ENCODE results near the gene NME4.
A peak's percentile ranks its signal among the peaks of the same experiment; 100 is the strongest.

The NME4 gene

DNA sequence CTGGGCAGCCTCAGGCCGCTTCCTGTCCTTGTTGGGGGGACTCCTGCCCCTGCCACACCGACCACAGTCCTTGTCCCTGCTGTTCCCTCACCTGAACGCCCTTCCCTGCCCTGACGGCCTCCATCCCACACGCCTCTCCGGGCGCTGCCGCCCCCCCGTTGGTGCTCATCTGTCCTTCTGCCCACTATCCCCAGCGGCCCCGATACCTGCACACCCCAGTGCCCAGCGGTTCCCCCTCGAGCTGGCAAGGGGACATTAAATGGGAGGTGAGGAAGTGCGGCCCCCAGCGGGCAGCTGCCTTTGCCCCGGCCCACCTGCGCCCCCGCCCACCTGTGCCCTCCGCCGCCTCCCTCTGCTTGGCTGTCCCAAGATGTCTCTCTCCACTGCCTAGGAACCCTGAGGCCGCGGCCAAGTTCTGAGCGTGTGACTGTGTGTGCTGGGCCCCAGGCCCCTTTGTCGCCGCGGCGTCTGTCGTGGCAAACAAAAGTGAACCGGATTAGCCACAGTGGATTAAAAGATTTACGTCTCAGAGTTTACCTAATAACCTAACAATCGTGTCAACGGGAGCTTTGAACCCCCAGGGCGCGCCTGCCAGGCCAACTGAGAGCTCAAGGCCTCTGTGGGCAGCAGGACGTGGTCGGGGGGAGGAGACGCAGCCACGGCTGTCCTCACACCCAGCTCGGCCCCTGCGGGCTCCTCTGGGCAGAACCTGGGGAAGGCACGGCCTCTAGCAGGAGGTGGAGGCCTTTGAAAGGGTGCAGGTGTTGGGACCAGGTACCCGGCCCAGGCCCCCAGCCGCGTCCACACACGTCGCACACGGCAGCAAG, 36.9 kb upstream of the NME4 start (continued):
- TF ChIP-seq, protein P1, sequence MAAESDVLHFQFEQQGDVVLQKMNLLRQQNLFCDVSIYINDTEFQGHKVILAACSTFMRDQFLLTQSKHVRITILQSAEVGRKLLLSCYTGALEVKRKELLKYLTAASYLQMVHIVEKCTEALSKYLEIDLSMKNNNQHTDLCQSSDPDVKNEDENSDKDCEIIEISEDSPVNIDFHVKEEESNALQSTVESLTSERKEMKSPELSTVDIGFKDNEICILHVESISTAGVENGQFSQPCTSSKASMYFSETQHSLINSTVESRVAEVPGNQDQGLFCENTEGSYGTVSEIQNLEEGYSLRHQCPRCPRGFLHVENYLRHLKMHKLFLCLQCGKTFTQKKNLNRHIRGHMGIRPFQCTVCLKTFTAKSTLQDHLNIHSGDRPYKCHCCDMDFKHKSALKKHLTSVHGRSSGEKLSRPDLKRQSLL (tag by site-specific recombination; IDR thresholded peaks at IDR 0.05): no peak

DNA sequence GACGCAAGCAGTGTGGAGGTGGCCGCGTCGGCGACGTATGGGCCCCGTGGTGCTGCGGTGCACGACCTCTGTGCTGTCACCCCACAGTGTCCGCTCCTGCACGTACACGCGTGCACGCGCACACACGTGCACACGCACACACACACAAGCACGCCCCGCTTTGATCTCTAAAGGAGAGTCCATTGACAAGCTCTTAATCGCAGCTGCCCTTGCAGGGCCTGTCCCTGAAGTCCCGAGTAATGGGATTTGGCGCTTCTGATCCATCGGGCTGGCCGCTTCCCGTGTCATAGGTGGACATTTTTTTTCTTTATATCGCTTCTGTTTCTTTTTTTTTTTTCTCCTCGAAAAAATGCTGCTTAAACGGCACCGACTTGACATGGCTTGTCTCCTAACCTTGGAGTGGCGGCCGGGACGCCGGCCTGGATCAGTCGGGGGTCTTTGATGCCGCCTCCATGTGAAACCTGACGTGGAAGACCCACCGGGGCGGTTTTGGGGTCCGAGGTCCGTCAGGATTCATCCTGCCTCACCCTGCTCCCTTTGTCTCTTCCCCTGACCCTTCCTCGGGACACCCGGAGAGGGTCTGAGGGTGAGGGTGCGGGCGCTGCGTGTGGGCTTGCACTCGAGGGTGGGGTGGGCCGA, 36.2 kb upstream of the NME4 start:
- Histone ChIP-seq H3K4me1 (ENCODE audit: control insufficient read depth, insufficient read depth, low read length) (no peaks in the 10 kb centered on the region), H3K4me3 (ENCODE audit: low read depth, low read length) (no peak overlapping the region), H3K36me3 (ENCODE audit: control insufficient read depth in 2 of 2, insufficient read depth in 1 of 2, low read length in 2 of 2) (no peaks in the 10 kb centered on the region), H3K27ac (ENCODE audit: extremely low read depth, low read depth, low read length) (no peak overlapping the region), H3K9me3 (ENCODE audit: control insufficient read depth, insufficient read depth, low read depth, low read length) (no peaks in the 10 kb centered on the region)
- TF ChIP-seq, protein P2, sequence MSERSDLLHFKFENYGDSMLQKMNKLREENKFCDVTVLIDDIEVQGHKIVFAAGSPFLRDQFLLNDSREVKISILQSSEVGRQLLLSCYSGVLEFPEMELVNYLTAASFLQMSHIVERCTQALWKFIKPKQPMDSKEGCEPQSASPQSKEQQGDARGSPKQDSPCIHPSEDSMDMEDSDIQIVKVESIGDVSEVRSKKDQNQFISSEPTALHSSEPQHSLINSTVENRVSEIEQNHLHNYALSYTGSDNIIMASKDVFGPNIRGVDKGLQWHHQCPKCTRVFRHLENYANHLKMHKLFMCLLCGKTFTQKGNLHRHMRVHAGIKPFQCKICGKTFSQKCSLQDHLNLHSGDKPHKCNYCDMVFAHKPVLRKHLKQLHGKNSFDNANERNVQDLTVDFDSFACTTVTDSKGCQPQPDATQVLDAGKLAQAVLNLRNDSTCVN (tag by site-specific recombination; optimal IDR thresholded peaks at IDR 0.05): peak; percentile 18
- no peak for TF ChIP-seq ZNF791 (tag by site-specific recombination; IDR thresholded peaks at IDR 0.05)
- ChIA-PET POLR2A (no interaction called here), CTCF (interaction anchor here (0.6 to 5.9 kb wide), 8 partner anchors 12 to 1187 kb away, joined by 3 to 70 read pairs (median 14); no protein-coding TSS in a partner anchor)

DNA sequence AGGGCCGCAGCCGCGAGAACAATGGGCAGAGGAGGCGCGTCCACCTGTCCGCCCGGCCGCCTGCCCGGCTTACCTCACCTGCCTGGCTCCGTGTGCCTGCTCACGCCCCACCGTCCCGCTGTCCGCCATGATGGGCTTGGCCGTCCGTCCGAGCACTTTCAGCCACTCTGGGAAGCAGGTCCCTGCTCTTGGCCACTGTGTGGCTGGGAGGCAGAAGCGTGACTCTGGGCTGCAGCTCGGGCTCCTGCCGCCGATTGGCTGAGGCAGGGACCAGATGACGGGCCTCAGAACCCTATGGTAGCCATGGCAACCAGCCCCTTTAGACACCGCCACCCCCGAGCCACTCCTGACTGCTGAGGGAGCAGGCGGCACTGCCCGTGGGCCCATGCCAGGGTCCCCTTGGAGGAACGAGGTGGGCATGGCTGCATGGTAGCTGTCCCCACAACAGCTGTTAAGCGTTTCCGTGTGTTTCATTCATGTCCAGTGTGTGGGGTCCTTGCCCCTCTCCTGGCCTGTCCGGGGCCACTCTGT, 35.6 kb upstream of the NME4 start:
- Histone ChIP-seq H3K9me3 (ENCODE audit: control insufficient read depth, insufficient read depth, low read depth, low read length) (no peaks in the 10 kb centered on the region), H3K4me1 (ENCODE audit: control insufficient read depth, insufficient read depth, low read length) (no peaks in the 10 kb centered on the region; the same call in 1 of the 2 replicates), H3K27ac (ENCODE audit: extremely low read depth, low read depth, low read length) (no peak overlapping the region), H3K36me3 (ENCODE audit: control insufficient read depth in 2 of 2, insufficient read depth in 1 of 2, low read length in 2 of 2) (peaks cover 0 to 5% of the 10 kb centered on the region in 2 experiments; a peak in 1 of 3 replicates), H3K4me3 (ENCODE audit: low read depth, low read length) (no peak overlapping the region)
- ChIA-PET CTCF (interaction anchor here (0.7 to 5.9 kb wide), 14 partner anchors 10 to 296 kb away, joined by 3 to 70 read pairs (median 6); partner anchors contain the start of genes AXIN1 and RHBDF1), POLR2A (interaction anchor here (1.0 kb wide), 1 partner anchor 82 kb away, joined by 4 read pairs; no protein-coding TSS in a partner anchor)
- TF ChIP-seq, protein P3, sequence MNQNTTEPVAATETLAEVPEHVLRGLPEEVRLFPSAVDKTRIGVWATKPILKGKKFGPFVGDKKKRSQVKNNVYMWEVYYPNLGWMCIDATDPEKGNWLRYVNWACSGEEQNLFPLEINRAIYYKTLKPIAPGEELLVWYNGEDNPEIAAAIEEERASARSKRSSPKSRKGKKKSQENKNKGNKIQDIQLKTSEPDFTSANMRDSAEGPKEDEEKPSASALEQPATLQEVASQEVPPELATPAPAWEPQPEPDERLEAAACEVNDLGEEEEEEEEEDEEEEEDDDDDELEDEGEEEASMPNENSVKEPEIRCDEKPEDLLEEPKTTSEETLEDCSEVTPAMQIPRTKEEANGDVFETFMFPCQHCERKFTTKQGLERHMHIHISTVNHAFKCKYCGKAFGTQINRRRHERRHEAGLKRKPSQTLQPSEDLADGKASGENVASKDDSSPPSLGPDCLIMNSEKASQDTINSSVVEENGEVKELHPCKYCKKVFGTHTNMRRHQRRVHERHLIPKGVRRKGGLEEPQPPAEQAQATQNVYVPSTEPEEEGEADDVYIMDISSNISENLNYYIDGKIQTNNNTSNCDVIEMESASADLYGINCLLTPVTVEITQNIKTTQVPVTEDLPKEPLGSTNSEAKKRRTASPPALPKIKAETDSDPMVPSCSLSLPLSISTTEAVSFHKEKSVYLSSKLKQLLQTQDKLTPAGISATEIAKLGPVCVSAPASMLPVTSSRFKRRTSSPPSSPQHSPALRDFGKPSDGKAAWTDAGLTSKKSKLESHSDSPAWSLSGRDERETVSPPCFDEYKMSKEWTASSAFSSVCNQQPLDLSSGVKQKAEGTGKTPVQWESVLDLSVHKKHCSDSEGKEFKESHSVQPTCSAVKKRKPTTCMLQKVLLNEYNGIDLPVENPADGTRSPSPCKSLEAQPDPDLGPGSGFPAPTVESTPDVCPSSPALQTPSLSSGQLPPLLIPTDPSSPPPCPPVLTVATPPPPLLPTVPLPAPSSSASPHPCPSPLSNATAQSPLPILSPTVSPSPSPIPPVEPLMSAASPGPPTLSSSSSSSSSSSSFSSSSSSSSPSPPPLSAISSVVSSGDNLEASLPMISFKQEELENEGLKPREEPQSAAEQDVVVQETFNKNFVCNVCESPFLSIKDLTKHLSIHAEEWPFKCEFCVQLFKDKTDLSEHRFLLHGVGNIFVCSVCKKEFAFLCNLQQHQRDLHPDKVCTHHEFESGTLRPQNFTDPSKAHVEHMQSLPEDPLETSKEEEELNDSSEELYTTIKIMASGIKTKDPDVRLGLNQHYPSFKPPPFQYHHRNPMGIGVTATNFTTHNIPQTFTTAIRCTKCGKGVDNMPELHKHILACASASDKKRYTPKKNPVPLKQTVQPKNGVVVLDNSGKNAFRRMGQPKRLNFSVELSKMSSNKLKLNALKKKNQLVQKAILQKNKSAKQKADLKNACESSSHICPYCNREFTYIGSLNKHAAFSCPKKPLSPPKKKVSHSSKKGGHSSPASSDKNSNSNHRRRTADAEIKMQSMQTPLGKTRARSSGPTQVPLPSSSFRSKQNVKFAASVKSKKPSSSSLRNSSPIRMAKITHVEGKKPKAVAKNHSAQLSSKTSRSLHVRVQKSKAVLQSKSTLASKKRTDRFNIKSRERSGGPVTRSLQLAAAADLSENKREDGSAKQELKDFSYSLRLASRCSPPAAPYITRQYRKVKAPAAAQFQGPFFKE (tag by site-specific recombination; IDR thresholded peaks at IDR 0.05; ENCODE audit: borderline replicate concordance): no peak
- TF ChIP-seq, protein P4, sequence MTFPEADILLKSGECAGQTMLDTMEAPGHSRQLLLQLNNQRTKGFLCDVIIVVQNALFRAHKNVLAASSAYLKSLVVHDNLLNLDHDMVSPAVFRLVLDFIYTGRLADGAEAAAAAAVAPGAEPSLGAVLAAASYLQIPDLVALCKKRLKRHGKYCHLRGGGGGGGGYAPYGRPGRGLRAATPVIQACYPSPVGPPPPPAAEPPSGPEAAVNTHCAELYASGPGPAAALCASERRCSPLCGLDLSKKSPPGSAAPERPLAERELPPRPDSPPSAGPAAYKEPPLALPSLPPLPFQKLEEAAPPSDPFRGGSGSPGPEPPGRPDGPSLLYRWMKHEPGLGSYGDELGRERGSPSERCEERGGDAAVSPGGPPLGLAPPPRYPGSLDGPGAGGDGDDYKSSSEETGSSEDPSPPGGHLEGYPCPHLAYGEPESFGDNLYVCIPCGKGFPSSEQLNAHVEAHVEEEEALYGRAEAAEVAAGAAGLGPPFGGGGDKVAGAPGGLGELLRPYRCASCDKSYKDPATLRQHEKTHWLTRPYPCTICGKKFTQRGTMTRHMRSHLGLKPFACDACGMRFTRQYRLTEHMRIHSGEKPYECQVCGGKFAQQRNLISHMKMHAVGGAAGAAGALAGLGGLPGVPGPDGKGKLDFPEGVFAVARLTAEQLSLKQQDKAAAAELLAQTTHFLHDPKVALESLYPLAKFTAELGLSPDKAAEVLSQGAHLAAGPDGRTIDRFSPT (tag by site-specific recombination; IDR thresholded peaks at IDR 0.05): peak; percentile 41; the same call in 1 of the 2 replicates
